A673 (cell line): ENCODE measurements around the gene NEK6. TPM values are rescaled to one million over a fixed set of nuclear protein-coding genes. Genes with fewer than 3 reads are reported as not detected.

ENCODE experiments used
- BruUV-seq: library from RNA; stranded (reverse); fragments of 400-500 nt; replicated peaks from 2 replicates; lab custom pipeline; 2021; lab: Mats Ljungman, UMichigan
- CTCF ChIA-PET: fragments of 300-600 bp; sonication (Branson Sonifier 250); formaldehyde crosslinking; loops from one replicate; lab custom pipeline; 2022; ENCODE audit warnings: antibody characterized with exemption; lab: Charles Lee
- POLR2A ChIA-PET: fragments of 300-600 bp; sonication (Branson Sonifier 250); formaldehyde crosslinking; loops from one replicate; lab custom pipeline; 2022; ENCODE audit warnings: antibody characterized with exemption; ENCODE audit not compliant: low non-redundant PET; lab: Charles Lee
- DNase-seq: peaks from one replicate; pipeline ENCODE4 v3.0.0-alpha.2; 2015; ENCODE audit warnings: low spot score
- H3K27ac ChIP-seq: fragments of 200-600 bp; sonication (generic); 2 replicates; pipeline ENCODE4 v1.5.1; 2016; ENCODE audit warnings: mixed run types, low read depth, mild to moderate bottlenecking, mixed read lengths, antibody characterized with exemption, low read length; ENCODE audit not compliant: poor library complexity, severe bottlenecking
- H3K27me3 ChIP-seq: fragments of 200-600 bp; sonication (generic); replicated peaks from 2 replicates; pipeline ENCODE4 v1.6.1; 2017; ENCODE audit warnings: mixed run types, low read depth, mild to moderate bottlenecking, mixed read lengths, antibody characterized with exemption, low read length; ENCODE audit not compliant: insufficient read depth, poor library complexity
- H3K36me3 ChIP-seq: fragments of 200-600 bp; sonication (generic); 2 replicates; pipeline ENCODE4 v1.6.1; 2016; ENCODE audit warnings: mixed run types, mild to moderate bottlenecking, mixed read lengths, antibody characterized with exemption, low read length; ENCODE audit not compliant: insufficient read depth, poor library complexity, severe bottlenecking
- H3K4me1 ChIP-seq: fragments of 200-600 bp; sonication (generic); 2 replicates; pipeline ENCODE4 v1.6.1; 2017; ENCODE audit warnings: mixed run types, mild to moderate bottlenecking, mixed read lengths, antibody characterized with exemption, low read length; ENCODE audit not compliant: insufficient read depth, poor library complexity, severe bottlenecking
- H3K4me3 ChIP-seq: fragments of 200-600 bp; sonication (generic); 2 replicates; pipeline ENCODE4 v1.5.1; 2016; ENCODE audit warnings: low read depth, mixed run types, mild to moderate bottlenecking, mixed read lengths, low read length; ENCODE audit not compliant: poor library complexity, severe bottlenecking
- H3K9me3 ChIP-seq: fragments of 200-600 bp; sonication (generic); 2 replicates; pipeline ENCODE4 v1.6.1; 2016; ENCODE audit warnings: mixed run types, low read depth, mild to moderate bottlenecking, mixed read lengths, antibody characterized with exemption, low read length; ENCODE audit not compliant: poor library complexity, severe bottlenecking
- CTCF ChIP-seq: fragments of 300-800, 200-600 bp; sonication (generic); conservative IDR thresholded peaks from 2 replicates; pipeline ENCODE4 v1.5.1; 2017; ENCODE audit warnings: low read depth, mild to moderate bottlenecking, antibody characterized with exemption, low read length, moderate library complexity, mixed read lengths
- EZH2 ChIP-seq: fragments of 200-600 bp; sonication (generic); IDR thresholded peaks from 2 replicates; pipeline ENCODE4 v1.6.1; 2017; ENCODE audit warnings: borderline replicate concordance, low read depth, mild to moderate bottlenecking, mixed read lengths, antibody characterized with exemption, low read length; ENCODE audit not compliant: poor library complexity, severe bottlenecking
- intact Hi-C: fragments of 100-400 bp; cut with micrococcal nuclease; formaldehyde crosslinking; loops from one replicate; pipeline ENCODE4 v1.10.0; 2022; ENCODE audit not compliant: unreplicated experiment
- total RNA-seq: library from RNA; stranded (reverse); gene quantifications from 2 replicates; pipeline ENCODE4 v1.2.3, GENCODE V29; 2021

Gene NEK6
- total RNA-seq, 1 experiment from 2014 or later, result 23.3 TPM

DNA sequence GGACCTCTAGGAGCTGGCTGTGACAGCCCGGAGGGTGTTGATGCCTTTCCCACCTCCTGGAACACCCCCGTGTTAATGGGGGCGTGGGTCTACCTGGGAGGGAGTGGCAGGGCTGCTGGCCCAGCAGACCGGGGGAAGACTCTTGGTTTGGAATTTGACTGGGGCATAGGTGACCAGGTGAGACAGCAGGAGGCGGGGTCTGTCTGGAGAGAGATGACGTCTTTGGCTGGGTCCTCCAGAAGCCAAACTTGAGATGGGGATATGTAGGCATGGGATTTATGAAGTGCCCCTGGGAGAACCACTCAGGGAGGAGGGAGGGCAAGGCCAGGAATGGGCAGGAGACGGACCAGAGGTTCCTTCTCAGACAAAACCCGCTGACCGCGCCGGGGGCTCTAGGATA lies 42.6 kb downstream of the NEK6 start:
- Histone ChIP-seq H3K4me1 (no peaks in the 10 kb centered on the region), H3K9me3 (no peaks in the 10 kb centered on the region), H3K36me3 (no peaks in the 10 kb centered on the region), H3K27me3 (no peaks in the 10 kb centered on the region), H3K4me3 (no peak overlapping the region), H3K27ac (no peak overlapping the region)
- ChIA-PET POLR2A (no interaction called here), CTCF (no interaction called here)
- BruUV-seq, result no TSS peak
- intact Hi-C loops, result no loop called here
- TF ChIP-seq EZH2 (no peak), CTCF (no peak)
- DNase-seq, result no peak

DNA sequence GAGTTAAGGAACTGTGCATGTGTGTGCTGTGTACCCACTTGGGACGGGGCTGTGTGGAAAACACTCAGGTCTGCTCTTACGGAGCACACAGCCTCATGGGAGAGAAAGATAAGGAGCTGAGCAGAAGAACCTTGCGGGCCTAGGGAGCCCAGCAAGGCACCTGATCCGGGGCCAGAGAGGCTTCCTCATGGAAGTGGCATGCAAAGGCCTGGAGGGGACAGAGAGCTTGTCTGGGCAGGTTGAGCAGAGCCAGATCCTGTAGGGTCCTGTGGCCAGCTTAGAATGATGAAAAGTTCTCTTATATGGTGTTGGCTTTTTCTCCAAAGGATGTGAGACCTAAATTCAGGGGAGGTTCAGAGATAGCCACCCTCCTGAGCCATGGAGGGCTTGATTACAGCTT lies 45.2 kb downstream of the NEK6 start:
- no TSS peak for BruUV-seq
- ChIA-PET CTCF (no interaction called here), POLR2A (no interaction called here)
- intact Hi-C loops, result no loop called here
- Histone ChIP-seq H3K27ac (no peak overlapping the region), H3K9me3 (no peaks in the 10 kb centered on the region), H3K27me3 (no peaks in the 10 kb centered on the region), H3K4me1 (peaks cover 10% of the 10 kb centered on the region), H3K36me3 (no peaks in the 10 kb centered on the region), H3K4me3 (no peak overlapping the region)
- TF ChIP-seq EZH2 (no peak), CTCF (no peak)
- no peak for DNase-seq

DNA sequence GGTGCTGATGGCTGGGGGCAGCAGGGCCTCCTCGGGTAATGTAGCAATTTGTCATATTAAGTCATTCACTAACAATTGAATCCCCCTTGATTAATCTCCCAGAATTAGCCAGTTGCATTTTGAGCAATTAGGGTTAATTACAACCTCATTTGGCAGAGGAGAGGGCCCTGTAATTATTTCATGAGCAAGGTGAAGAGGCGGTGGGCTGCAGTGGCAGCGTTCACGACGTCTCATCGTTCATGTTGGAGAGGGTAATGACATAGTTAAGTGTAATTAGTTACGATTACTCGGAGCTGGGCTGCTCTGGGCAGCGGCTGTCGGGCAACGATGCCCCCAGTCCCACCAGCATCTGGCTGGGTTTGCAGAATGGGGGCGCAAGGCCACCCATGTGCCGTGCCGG lies 46.0 kb downstream of the NEK6 start:
- Histone ChIP-seq H3K27ac (no peak overlapping the region), H3K27me3 (no peaks in the 10 kb centered on the region), H3K36me3 (no peaks in the 10 kb centered on the region), H3K9me3 (no peaks in the 10 kb centered on the region), H3K4me3 (no peak overlapping the region), H3K4me1 (peaks cover 10% of the 10 kb centered on the region)
- no TSS peak for BruUV-seq
- ChIA-PET POLR2A (no interaction called here), CTCF (no interaction called here)
- intact Hi-C loops, result no loop called here
- TF ChIP-seq EZH2 (no peak), CTCF (no peak)
- no peak for DNase-seq
